Astrocyte (in vitro differentiated cells and primary cell): ENCODE measurements around the gene SLC25A26. TPM values are rescaled to one million over a fixed set of nuclear protein-coding genes. Genes with fewer than 3 reads are reported as not detected.

Experiments used
- DNase-seq: peaks from one replicate; pipeline ENCODE4 v3.0.0-alpha.2; 2010; ENCODE audit warnings: low read depth
- FAIRE-seq: peaks from 2 replicates; lab custom pipeline; 2011; peaks lifted over from hg19 to GRCh38; lab: Jason Lieb, UNC
- H2AFZ ChIP-seq: 2 replicates; pipeline ENCODE4 v1.6.0; 2012; ENCODE audit warnings: low read depth, low read length, inconsistent platforms
- H3K27ac ChIP-seq: 2 replicates; pipeline ENCODE4 v1.5.1; 2011; ENCODE audit warnings: low read depth, low read length, inconsistent platforms
- H3K27me3 ChIP-seq: 2 replicates; pipeline ENCODE4 v1.6.0; 2011; ENCODE audit warnings: low read length, inconsistent platforms; ENCODE audit not compliant: insufficient read depth
- H3K36me3 ChIP-seq: 2 replicates; pipeline ENCODE4 v1.5.1; 2011; ENCODE audit warnings: low read length, inconsistent platforms; ENCODE audit not compliant: insufficient read depth
- H3K4me1 ChIP-seq: 2 replicates; pipeline ENCODE4 v1.5.1; 2011; ENCODE audit warnings: low read length, inconsistent platforms; ENCODE audit not compliant: insufficient read depth
- H3K4me2 ChIP-seq: 2 replicates; pipeline ENCODE4 v1.6.0; 2012; ENCODE audit warnings: low read length, inconsistent platforms
- H3K4me3 ChIP-seq: 2 replicates; pipeline ENCODE4 v1.5.1; 2011; ENCODE audit warnings: low read depth, mild to moderate bottlenecking, low read length, inconsistent platforms; ENCODE audit not compliant: insufficient read depth
- H3K79me2 ChIP-seq: 2 replicates; pipeline ENCODE4 v1.6.0; 2012; ENCODE audit warnings: mild to moderate bottlenecking, low read length, inconsistent platforms; ENCODE audit not compliant: insufficient read depth
- H3K9ac ChIP-seq: 2 replicates; pipeline ENCODE4 v1.6.0; 2012; ENCODE audit warnings: mild to moderate bottlenecking, low read length, inconsistent platforms
- H3K9me3 ChIP-seq: 2 replicates; pipeline ENCODE4 v1.5.1; 2012; ENCODE audit warnings: low read depth, mild to moderate bottlenecking, low read length, inconsistent platforms; ENCODE audit not compliant: insufficient read depth
- H4K20me1 ChIP-seq: 2 replicates; pipeline ENCODE4 v1.6.0; 2012; ENCODE audit warnings: low read length, inconsistent platforms; ENCODE audit not compliant: insufficient read depth
- H3K27ac Mint-ChIP-seq: one replicate; pipeline ENCODE4 v1.8.0; 2021; ENCODE audit warnings: mild to moderate bottlenecking, mixed read lengths; ENCODE audit not compliant: unreplicated experiment
- H3K27me3 Mint-ChIP-seq: one replicate; pipeline ENCODE4 v1.8.0; 2021; ENCODE audit warnings: low read depth, mixed read lengths; ENCODE audit not compliant: unreplicated experiment
- H3K36me3 Mint-ChIP-seq: one replicate; pipeline ENCODE4 v1.8.0; 2021; ENCODE audit warnings: low read depth, mixed read lengths; ENCODE audit not compliant: unreplicated experiment
- H3K4me1 Mint-ChIP-seq: one replicate; pipeline ENCODE4 v1.8.0; 2021; ENCODE audit warnings: low read depth, mixed read lengths; ENCODE audit not compliant: unreplicated experiment
- H3K4me3 Mint-ChIP-seq: one replicate; pipeline ENCODE4 v1.8.0; 2021; ENCODE audit warnings: mild to moderate bottlenecking, moderate library complexity, mixed read lengths; ENCODE audit not compliant: unreplicated experiment
- H3K9me3 Mint-ChIP-seq: one replicate; pipeline ENCODE4 v1.8.0; 2021; ENCODE audit warnings: mild to moderate bottlenecking, mixed read lengths; ENCODE audit not compliant: unreplicated experiment
- CTCF ChIP-seq: IDR thresholded peaks from 2 replicates; pipeline ENCODE4 v1.5.1; 2011; ENCODE audit warnings: low read depth, mild to moderate bottlenecking, inconsistent platforms, low read length, moderate library complexity; ENCODE audit not compliant: insufficient read depth
- EZH2 ChIP-seq: IDR thresholded peaks from 2 replicates; pipeline ENCODE4 v1.6.1; 2012; ENCODE audit warnings: mild to moderate bottlenecking, low read length, inconsistent platforms; ENCODE audit not compliant: insufficient read depth
- total RNA-seq: library from RNA; stranded (reverse); gene quantifications from 2 replicates; pipeline ENCODE4 v1.2.1, GENCODE V29; 2021

Gene SLC25A26
- total RNA-seq, 1 donor from 2014 or later = 17.9 TPM

GRCh38 chr3:66383998-66384745 lies 163.4 kb downstream of the SLC25A26 start:
- Mint-ChIP-seq H3K27me3 (no peaks in the 10 kb centered on the region), H3K4me3 (no peak overlapping the region), H3K27ac (no peak overlapping the region), H3K4me1 (peaks cover 2% of the 10 kb centered on the region), H3K36me3 (peaks cover 50% of the 10 kb centered on the region), H3K9me3 (peaks cover 9% of the 10 kb centered on the region)
- DNase-seq (no peak), FAIRE-seq (no peak)
- Histone ChIP-seq H4K20me1 (no peaks in the 10 kb centered on the region), H2AFZ (no peak overlapping the region), H3K27me3 (no peaks in the 10 kb centered on the region), H3K27ac (no peak overlapping the region), H3K9ac (no peak overlapping the region), H3K4me1 (no peaks in the 10 kb centered on the region), H3K79me2 (no peaks in the 10 kb centered on the region), H3K4me3 (no peak overlapping the region), H3K9me3 (peaks cover 4% of the 10 kb centered on the region), H3K4me2 (no peak overlapping the region), H3K36me3 (peaks cover 29% of the 10 kb centered on the region)
- TF ChIP-seq CTCF = no peak

DNA sequence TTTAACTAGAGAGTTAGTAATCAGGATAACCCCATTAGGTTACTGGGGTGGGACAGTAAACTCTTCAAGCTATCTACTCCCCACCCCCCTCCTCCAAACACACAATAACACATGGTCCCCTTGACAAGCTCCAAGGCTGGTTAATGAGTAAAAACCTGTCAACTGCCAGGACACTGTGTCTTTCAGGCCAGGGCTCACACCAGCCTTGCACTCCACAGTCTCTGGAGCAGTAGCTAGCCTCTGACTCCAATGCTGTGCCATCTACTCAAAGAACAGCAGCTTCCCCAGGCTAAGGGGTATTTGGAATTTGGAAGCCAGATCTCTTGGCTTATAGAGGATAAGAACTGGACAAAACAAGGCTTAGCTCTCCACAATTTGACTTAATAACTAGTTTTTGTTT lies 164.3 kb downstream of the SLC25A26 start:
- H3K4me3 Mint-ChIP-seq = no peak overlapping the region
- Histone ChIP-seq H3K9me3 (peaks cover 4% of the 10 kb centered on the region), H3K4me3 (no peak overlapping the region), H3K79me2 (no peaks in the 10 kb centered on the region), H3K4me2 (no peak overlapping the region), H2AFZ (no peak overlapping the region), H3K4me1 (no peaks in the 10 kb centered on the region), H3K27ac (no peak overlapping the region), H3K36me3 (peaks cover 27% of the 10 kb centered on the region), H3K27me3 (no peaks in the 10 kb centered on the region), H4K20me1 (no peaks in the 10 kb centered on the region), H3K9ac (no peak overlapping the region)
- no peaks in the 10 kb centered on the region for H3K27me3 Mint-ChIP-seq
- no peak overlapping the region for H3K27ac Mint-ChIP-seq
- peaks cover 47% of the 10 kb centered on the region for H3K36me3 Mint-ChIP-seq
- no peak for FAIRE-seq
- no peak for DNase-seq
- H3K4me1 Mint-ChIP-seq = peaks cover 2% of the 10 kb centered on the region
- peaks cover 9% of the 10 kb centered on the region for H3K9me3 Mint-ChIP-seq
- TF ChIP-seq EZH2 = no peak
- TF ChIP-seq CTCF = no peak
